Natural killer cell (primary cell): Measurements from ENCODE around the gene HOXC9. TPM values are rescaled to one million over a fixed set of nuclear protein-coding genes. Genes with fewer than 3 reads are reported as not detected.
A peak's percentile ranks its signal among the peaks of the same experiment; 100 is the strongest.

ENCODE experiments used
- ATAC-seq, 3 donors: fragments of 150-1000 bp in 2 of 3; fragments of 200-7000 bp in 1 of 3; cut with Tn5 transposase; 1 replicate in 1 of 3; 2 replicates in 2 of 3; pipeline ENCODE4 v1.10.0; 2021; ENCODE audit warnings: mild to moderate bottlenecking in 2 of 3, moderate library complexity in 2 of 3
- DNase-seq, 2 donors: peaks; one replicate each; pipeline versions ENCODE4 v3.0.0 to v3.0.0-alpha.2; 2013 to 2021; ENCODE audit warnings: mixed read lengths in 1 of 2
- H3K27ac ChIP-seq: one replicate; pipeline ENCODE4 v1.5.1; 2013; ENCODE audit warnings: mild to moderate bottlenecking, low read length
- H3K27me3 ChIP-seq: one replicate; pipeline ENCODE4 v1.6.1; 2013; ENCODE audit warnings: low read length; ENCODE audit not compliant: control insufficient read depth, insufficient read depth
- H3K36me3 ChIP-seq: one replicate; pipeline ENCODE4 v1.6.1; 2013; ENCODE audit warnings: low read length; ENCODE audit not compliant: control insufficient read depth, insufficient read depth
- H3K4me1 ChIP-seq: one replicate; pipeline ENCODE4 v1.6.1; 2013; ENCODE audit warnings: low read length; ENCODE audit not compliant: control insufficient read depth, insufficient read depth
- H3K4me3 ChIP-seq: one replicate; pipeline ENCODE4 v1.5.1; 2013; ENCODE audit warnings: low read length
- H3K9me3 ChIP-seq: one replicate; pipeline ENCODE4 v1.6.1; 2013; ENCODE audit warnings: low read length; ENCODE audit not compliant: control insufficient read depth, insufficient read depth
- H3K27ac Mint-ChIP-seq, 2 donors: one replicate each; pipeline ENCODE4 v1.8.0; 2022; ENCODE audit warnings: mild to moderate bottlenecking in 2 of 2, mixed read lengths in 2 of 2, moderate library complexity in 1 of 2
- H3K27me3 Mint-ChIP-seq, 2 donors: one replicate each; pipeline ENCODE4 v1.8.0; 2022; ENCODE audit warnings: low read depth in 2 of 2, mixed read lengths in 2 of 2
- H3K36me3 Mint-ChIP-seq: one replicate; pipeline ENCODE4 v1.8.0; 2022; ENCODE audit warnings: mixed read lengths
- H3K4me1 Mint-ChIP-seq, 2 donors: one replicate each; pipeline ENCODE4 v1.8.0; 2022; ENCODE audit warnings: mixed read lengths in 2 of 2
- H3K4me3 Mint-ChIP-seq: one replicate; pipeline ENCODE4 v1.8.0; 2022; ENCODE audit warnings: mild to moderate bottlenecking, moderate library complexity, mixed read lengths
- H3K9me3 Mint-ChIP-seq, 2 donors: one replicate each; pipeline ENCODE4 v1.8.0; 2022; ENCODE audit warnings: mixed read lengths in 2 of 2
- CTCF ChIP-seq: fragments of 200-600 bp; IDR thresholded peaks from one replicate; pipeline ENCODE4 v1.8.0; 2022; ENCODE audit warnings: antibody characterized with exemption
- WGBS: methylation state at CpG from one replicate; pipeline ENCODE4 v1.1.7; 2013; ENCODE audit warnings: missing lambda C conversion rate; ENCODE audit not compliant: insufficient coverage; 5-methylcytosine and 5-hydroxymethylcytosine counted together
- intact Hi-C: fragments of 100-400 bp; cut with micrococcal nuclease; formaldehyde crosslinking; loops from one replicate; pipeline ENCODE4 v1.14.2; 2022
- total RNA-seq, 4 donors: library from RNA; stranded (reverse); fragments of 120-200 nt in 1 of 4; gene quantifications; one replicate each; pipeline versions ENCODE4 v1.2.3 to v1.2.4, GENCODE V29; 2013 to 2022

The HOXC9 gene
- total RNA-seq, 3 donors from 2014 or later (not counting 1 experiment from before 2014, with no cell fraction given): not detected

- Histone ChIP-seq H3K4me1 (peaks cover 33% of the 10 kb centered on the region), H3K36me3 (no peaks in the 10 kb centered on the region), H3K9me3 (peaks cover 5% of the 10 kb centered on the region), H3K27me3 (peaks cover 95% of the 10 kb centered on the region), H3K4me3 (no peak overlapping the region), H3K27ac (no peak overlapping the region)
- TF ChIP-seq CTCF: no peak
- Mint-ChIP-seq H3K36me3 (no peaks in the 10 kb centered on the region), H3K9me3 (no peaks in the 10 kb centered on the region), H3K4me3 (no peak overlapping the region), H3K27me3 (peaks cover 83 to 87% of the 10 kb centered on the region in 2 donors), H3K27ac (no peak overlapping the region), H3K4me1 (peaks cover 29 to 38% of the 10 kb centered on the region in 2 donors)
- ATAC-seq (no peak), DNase-seq (no peak)
- intact Hi-C loops: no loop called here
- 21% methylated on average over 12 of the region's 12 CpGs for WGBS
Measured at GRCh38 chr12:53969588-53970259, 30.2 kb upstream of the HOXC9 start.

GRCh38 chr12:53970451-53970850, 29.5 kb upstream of the HOXC9 start:
- peaks cover 81 to 83% of the 10 kb centered on the region in 2 donors for H3K27me3 Mint-ChIP-seq
- H3K4me3 ChIP-seq: no peak overlapping the region
- ATAC-seq (no peak), DNase-seq (no peak)
- H3K4me1 Mint-ChIP-seq: peaks cover 26 to 36% of the 10 kb centered on the region in 2 donors
- TF ChIP-seq CTCF: no peak
- peaks cover 94% of the 10 kb centered on the region for H3K27me3 ChIP-seq
- intact Hi-C loops: no loop called here
- no peaks in the 10 kb centered on the region for H3K9me3 Mint-ChIP-seq
- H3K27ac ChIP-seq: no peak overlapping the region
- no peak overlapping the region for H3K27ac Mint-ChIP-seq
- no peaks in the 10 kb centered on the region for H3K36me3 Mint-ChIP-seq
- H3K4me3 Mint-ChIP-seq: no peak overlapping the region
- peaks cover 5% of the 10 kb centered on the region for H3K9me3 ChIP-seq
- WGBS: 15% methylated on average over 3 of the region's 4 CpGs
- H3K36me3 ChIP-seq: no peaks in the 10 kb centered on the region
- peaks cover 40% of the 10 kb centered on the region for H3K4me1 ChIP-seq

- no peaks in the 10 kb centered on the region for H3K9me3 Mint-ChIP-seq
- TF ChIP-seq CTCF: no peak
- no peak for ATAC-seq
- Histone ChIP-seq H3K4me1 (peaks cover 37% of the 10 kb centered on the region), H3K4me3 (no peak overlapping the region), H3K27ac (no peak overlapping the region), H3K27me3 (peaks cover 95% of the 10 kb centered on the region), H3K9me3 (peaks cover 5% of the 10 kb centered on the region), H3K36me3 (no peaks in the 10 kb centered on the region)
- peaks cover 81 to 86% of the 10 kb centered on the region in 2 donors for H3K27me3 Mint-ChIP-seq
- no peaks in the 10 kb centered on the region for H3K36me3 Mint-ChIP-seq
- no peak overlapping the region for H3K27ac Mint-ChIP-seq
- peak overlapping the region; percentile 35 for H3K4me3 Mint-ChIP-seq
- peaks cover 21 to 37% of the 10 kb centered on the region in 2 donors for H3K4me1 Mint-ChIP-seq
- 52% methylated on average over 2 of the region's 3 CpGs for WGBS
- intact Hi-C loops: no loop called here
- DNase-seq: no peak
Measured at GRCh38 chr12:53971129-53971528, 28.8 kb upstream of the HOXC9 start.

- Mint-ChIP-seq H3K27me3 (peaks cover 81 to 86% of the 10 kb centered on the region in 2 donors), H3K4me3 (no peak overlapping the region), H3K27ac (no peak overlapping the region), H3K4me1 (peaks cover 16 to 31% of the 10 kb centered on the region in 2 donors), H3K9me3 (no peaks in the 10 kb centered on the region), H3K36me3 (no peaks in the 10 kb centered on the region)
- Histone ChIP-seq H3K27ac (no peak overlapping the region), H3K4me3 (no peak overlapping the region), H3K36me3 (no peaks in the 10 kb centered on the region), H3K4me1 (peaks cover 31% of the 10 kb centered on the region), H3K27me3 (peaks cover 95% of the 10 kb centered on the region), H3K9me3 (peaks cover 5% of the 10 kb centered on the region)
- TF ChIP-seq CTCF: no peak
- ATAC-seq (no peak), DNase-seq (no peak)
- intact Hi-C loops: no loop called here
- WGBS: 31% methylated on average over 2 of the region's 2 CpGs
Measured at GRCh38 chr12:53971686-53972085, 28.3 kb upstream of the HOXC9 start.
